Liver (tissue), 3 donors: ENCODE results near the gene CDK8.

ENCODE experiments used
- FOXA1 ChIP-seq: IDR thresholded peaks from 2 replicates; pipeline ENCODE4 v1.6.1; 2016; ENCODE audit warnings: antibody characterized with exemption
- FOXA2 ChIP-seq: IDR thresholded peaks from 2 replicates; pipeline ENCODE4 v1.6.1; 2016; ENCODE audit warnings: antibody characterized with exemption
- GABPA ChIP-seq, 2 donors: IDR thresholded peaks in 1 of 2; conservative IDR thresholded peaks in 1 of 2; 2 replicates each; pipeline ENCODE4 v1.6.1; 2016; ENCODE audit warnings: antibody characterized with exemption in 2 of 2, mild to moderate bottlenecking in 1 of 2, moderate library complexity in 1 of 2
- HNF4A ChIP-seq, 2 donors: conservative IDR thresholded peaks; 2 replicates each; pipeline ENCODE4 v1.6.1; 2016; ENCODE audit warnings: antibody characterized with exemption in 2 of 2, mild to moderate bottlenecking in 2 of 2
- JUND ChIP-seq, 2 donors: IDR thresholded peaks; 2 replicates each; pipeline ENCODE4 v1.6.1; 2016; ENCODE audit warnings: antibody characterized with exemption in 2 of 2
- RAD21 ChIP-seq, 2 donors: IDR thresholded peaks; 2 replicates each; pipeline ENCODE4 v1.6.1; 2016; ENCODE audit warnings: antibody characterized with exemption in 2 of 2, mild to moderate bottlenecking in 2 of 2
- RXRA ChIP-seq, 2 donors: IDR thresholded peaks; 2 replicates each; pipeline ENCODE4 v1.6.1; 2017 to 2018; ENCODE audit warnings: antibody characterized with exemption in 2 of 2, mild to moderate bottlenecking in 1 of 2
- SP1 ChIP-seq: IDR thresholded peaks from 2 replicates; pipeline ENCODE4 v1.6.1; 2018; ENCODE audit warnings: antibody characterized with exemption, mild to moderate bottlenecking
- TAF1 ChIP-seq: conservative IDR thresholded peaks from 2 replicates; pipeline ENCODE4 v1.6.1; 2016; ENCODE audit warnings: antibody characterized with exemption, mild to moderate bottlenecking
- YY1 ChIP-seq: IDR thresholded peaks from 2 replicates; pipeline ENCODE4 v1.6.1; 2016; ENCODE audit warnings: antibody characterized with exemption, mild to moderate bottlenecking
- TF ChIP-seq, protein P1 (sequence below): fragments of 150-350 bp; IDR thresholded peaks from 2 replicates; pipeline ENCODE4 v1.5.1; 2017; ENCODE audit warnings: improper control_type of control experiment, low read depth, low read length; ENCODE audit not compliant: missing input control
- TF ChIP-seq, protein P2 (sequence below): IDR thresholded peaks from 2 replicates; pipeline ENCODE4 v1.6.1; 2016; ENCODE audit warnings: antibody characterized with exemption, mild to moderate bottlenecking
- TF ChIP-seq, protein P3 (sequence below): IDR thresholded peaks from 2 replicates; pipeline ENCODE4 v1.6.1; 2016; ENCODE audit warnings: antibody characterized with exemption
- TF ChIP-seq, protein P4 (sequence below): IDR thresholded peaks from 2 replicates; pipeline ENCODE4 v1.6.1; 2016; ENCODE audit warnings: antibody characterized with exemption
- donor health status: healthy.
- donor health status: healthy.

DNA sequence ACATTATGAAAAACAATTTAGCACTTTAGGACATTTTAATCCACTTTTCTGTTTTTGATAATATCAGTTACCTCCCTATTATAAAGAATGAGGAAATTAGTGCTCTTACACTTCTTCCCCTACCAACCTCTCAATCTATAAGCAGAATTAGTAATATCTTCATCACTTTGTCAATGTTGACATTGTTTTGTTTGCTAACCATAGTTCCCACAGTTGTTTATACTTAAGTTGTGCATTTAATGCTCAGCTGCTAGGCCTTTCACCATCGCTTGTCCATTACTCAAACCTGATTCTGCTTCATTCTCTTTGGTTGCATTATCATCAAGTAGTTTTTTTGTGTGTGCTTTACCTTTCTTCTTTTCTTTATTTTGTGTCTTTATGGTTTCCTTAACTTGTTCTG, 132.1 kb downstream of the CDK8 start:
- TF ChIP-seq, protein P1, sequence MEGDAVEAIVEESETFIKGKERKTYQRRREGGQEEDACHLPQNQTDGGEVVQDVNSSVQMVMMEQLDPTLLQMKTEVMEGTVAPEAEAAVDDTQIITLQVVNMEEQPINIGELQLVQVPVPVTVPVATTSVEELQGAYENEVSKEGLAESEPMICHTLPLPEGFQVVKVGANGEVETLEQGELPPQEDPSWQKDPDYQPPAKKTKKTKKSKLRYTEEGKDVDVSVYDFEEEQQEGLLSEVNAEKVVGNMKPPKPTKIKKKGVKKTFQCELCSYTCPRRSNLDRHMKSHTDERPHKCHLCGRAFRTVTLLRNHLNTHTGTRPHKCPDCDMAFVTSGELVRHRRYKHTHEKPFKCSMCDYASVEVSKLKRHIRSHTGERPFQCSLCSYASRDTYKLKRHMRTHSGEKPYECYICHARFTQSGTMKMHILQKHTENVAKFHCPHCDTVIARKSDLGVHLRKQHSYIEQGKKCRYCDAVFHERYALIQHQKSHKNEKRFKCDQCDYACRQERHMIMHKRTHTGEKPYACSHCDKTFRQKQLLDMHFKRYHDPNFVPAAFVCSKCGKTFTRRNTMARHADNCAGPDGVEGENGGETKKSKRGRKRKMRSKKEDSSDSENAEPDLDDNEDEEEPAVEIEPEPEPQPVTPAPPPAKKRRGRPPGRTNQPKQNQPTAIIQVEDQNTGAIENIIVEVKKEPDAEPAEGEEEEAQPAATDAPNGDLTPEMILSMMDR, result no peak
- TF ChIP-seq TAF1, result no peak
- no peak for TF ChIP-seq RAD21 (IDR thresholded peaks at IDR 0.05)
- TF ChIP-seq, protein P2, sequence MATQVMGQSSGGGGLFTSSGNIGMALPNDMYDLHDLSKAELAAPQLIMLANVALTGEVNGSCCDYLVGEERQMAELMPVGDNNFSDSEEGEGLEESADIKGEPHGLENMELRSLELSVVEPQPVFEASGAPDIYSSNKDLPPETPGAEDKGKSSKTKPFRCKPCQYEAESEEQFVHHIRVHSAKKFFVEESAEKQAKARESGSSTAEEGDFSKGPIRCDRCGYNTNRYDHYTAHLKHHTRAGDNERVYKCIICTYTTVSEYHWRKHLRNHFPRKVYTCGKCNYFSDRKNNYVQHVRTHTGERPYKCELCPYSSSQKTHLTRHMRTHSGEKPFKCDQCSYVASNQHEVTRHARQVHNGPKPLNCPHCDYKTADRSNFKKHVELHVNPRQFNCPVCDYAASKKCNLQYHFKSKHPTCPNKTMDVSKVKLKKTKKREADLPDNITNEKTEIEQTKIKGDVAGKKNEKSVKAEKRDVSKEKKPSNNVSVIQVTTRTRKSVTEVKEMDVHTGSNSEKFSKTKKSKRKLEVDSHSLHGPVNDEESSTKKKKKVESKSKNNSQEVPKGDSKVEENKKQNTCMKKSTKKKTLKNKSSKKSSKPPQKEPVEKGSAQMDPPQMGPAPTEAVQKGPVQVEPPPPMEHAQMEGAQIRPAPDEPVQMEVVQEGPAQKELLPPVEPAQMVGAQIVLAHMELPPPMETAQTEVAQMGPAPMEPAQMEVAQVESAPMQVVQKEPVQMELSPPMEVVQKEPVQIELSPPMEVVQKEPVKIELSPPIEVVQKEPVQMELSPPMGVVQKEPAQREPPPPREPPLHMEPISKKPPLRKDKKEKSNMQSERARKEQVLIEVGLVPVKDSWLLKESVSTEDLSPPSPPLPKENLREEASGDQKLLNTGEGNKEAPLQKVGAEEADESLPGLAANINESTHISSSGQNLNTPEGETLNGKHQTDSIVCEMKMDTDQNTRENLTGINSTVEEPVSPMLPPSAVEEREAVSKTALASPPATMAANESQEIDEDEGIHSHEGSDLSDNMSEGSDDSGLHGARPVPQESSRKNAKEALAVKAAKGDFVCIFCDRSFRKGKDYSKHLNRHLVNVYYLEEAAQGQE, result no peak
- TF ChIP-seq, protein P3, sequence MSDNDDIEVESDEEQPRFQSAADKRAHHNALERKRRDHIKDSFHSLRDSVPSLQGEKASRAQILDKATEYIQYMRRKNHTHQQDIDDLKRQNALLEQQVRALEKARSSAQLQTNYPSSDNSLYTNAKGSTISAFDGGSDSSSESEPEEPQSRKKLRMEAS, result no peak
- TF ChIP-seq FOXA2, result no peak
- TF ChIP-seq GABPA (IDR thresholded peaks at IDR 0.05 in 1 of 2, conservative IDR thresholded peaks at IDR 0.05 in 1 of 2), result no peak
- TF ChIP-seq YY1, result no peak
- no peak for TF ChIP-seq JUND (IDR thresholded peaks at IDR 0.05)
- TF ChIP-seq, protein P4, sequence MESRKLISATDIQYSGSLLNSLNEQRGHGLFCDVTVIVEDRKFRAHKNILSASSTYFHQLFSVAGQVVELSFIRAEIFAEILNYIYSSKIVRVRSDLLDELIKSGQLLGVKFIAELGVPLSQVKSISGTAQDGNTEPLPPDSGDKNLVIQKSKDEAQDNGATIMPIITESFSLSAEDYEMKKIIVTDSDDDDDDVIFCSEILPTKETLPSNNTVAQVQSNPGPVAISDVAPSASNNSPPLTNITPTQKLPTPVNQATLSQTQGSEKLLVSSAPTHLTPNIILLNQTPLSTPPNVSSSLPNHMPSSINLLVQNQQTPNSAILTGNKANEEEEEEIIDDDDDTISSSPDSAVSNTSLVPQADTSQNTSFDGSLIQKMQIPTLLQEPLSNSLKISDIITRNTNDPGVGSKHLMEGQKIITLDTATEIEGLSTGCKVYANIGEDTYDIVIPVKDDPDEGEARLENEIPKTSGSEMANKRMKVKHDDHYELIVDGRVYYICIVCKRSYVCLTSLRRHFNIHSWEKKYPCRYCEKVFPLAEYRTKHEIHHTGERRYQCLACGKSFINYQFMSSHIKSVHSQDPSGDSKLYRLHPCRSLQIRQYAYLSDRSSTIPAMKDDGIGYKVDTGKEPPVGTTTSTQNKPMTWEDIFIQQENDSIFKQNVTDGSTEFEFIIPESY, result no peak
- no peak for TF ChIP-seq FOXA1
- no peak for TF ChIP-seq RXRA (IDR thresholded peaks at IDR 0.05)
- TF ChIP-seq SP1, result no peak
- TF ChIP-seq HNF4A (conservative IDR thresholded peaks at IDR 0.05), result no peak
